Activated naive CD4-positive, alpha-beta T cell treated with anti-CD3 and anti-CD28 coated beads, Interleukin-2, amount 50 U/mL, for 72 hours (primary cell): ENCODE results near the gene OR6P1. TPM values are rescaled to one million over a fixed set of nuclear protein-coding genes. Genes with fewer than 3 reads are reported as not detected.

Experiments
- ATAC-seq, 2 donors: fragments of 150-1000 bp; cut with Tn5 transposase; 2 replicates each; pipeline ENCODE4 v1.10.0; 2021; ENCODE audit warnings: mild to moderate bottlenecking in 2 of 2, moderate library complexity in 2 of 2
- DNase-seq, 2 donors: peaks; one replicate each; pipeline ENCODE4 v3.0.0; 2021 to 2022; ENCODE audit warnings: low spot score in 2 of 2
- H3K27ac Mint-ChIP-seq, 2 donors: one replicate each; pipeline ENCODE4 v1.8.0; 2022; ENCODE audit warnings: mild to moderate bottlenecking in 2 of 2, mixed read lengths in 2 of 2
- H3K36me3 Mint-ChIP-seq, 2 donors: one replicate each; pipeline ENCODE4 v1.8.0; 2022; ENCODE audit warnings: mixed read lengths in 2 of 2
- H3K9me3 Mint-ChIP-seq, 2 donors: one replicate each; pipeline ENCODE4 v1.8.0; 2022; ENCODE audit warnings: mixed read lengths in 2 of 2
- total RNA-seq, 2 donors: library from RNA; stranded (reverse); gene quantifications; one replicate each; pipeline ENCODE4 v1.2.3, GENCODE V29; 2022

Gene OR6P1
- total RNA-seq, result not detected

DNA sequence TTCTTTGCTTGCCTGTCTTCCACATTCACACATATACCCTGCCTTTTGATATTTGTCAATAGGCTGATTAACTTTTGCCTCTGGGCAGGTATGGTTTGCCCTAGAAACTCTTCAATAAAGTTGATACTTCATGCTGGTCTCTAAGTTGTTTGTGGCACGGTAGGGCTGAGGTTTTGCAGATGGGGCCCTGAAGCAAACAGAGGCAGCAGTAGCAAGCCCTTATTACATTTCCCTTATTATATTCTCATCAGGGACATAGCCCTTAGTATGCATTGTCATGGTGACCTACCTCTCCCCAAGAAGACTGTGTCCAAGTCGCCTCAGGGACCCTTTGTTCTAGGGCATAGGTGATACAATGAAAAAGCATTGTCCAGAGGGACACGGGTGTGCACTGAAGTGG, at the start of gene OR6P1:
OR6P1 (minus strand) TSS at position 101 of the 400 bp plus-strand sequence. CDS start 6,976 bp downstream, outside the sequence.
- H3K9me3 Mint-ChIP-seq, result peaks cover 0 to 4% of the 10 kb centered on the region in 2 donors
- no peaks in the 10 kb centered on the region for H3K36me3 Mint-ChIP-seq
- ATAC-seq (no peak), DNase-seq (no peak)
- no peak within 1 kb of the TSS for H3K27ac Mint-ChIP-seq

DNA sequence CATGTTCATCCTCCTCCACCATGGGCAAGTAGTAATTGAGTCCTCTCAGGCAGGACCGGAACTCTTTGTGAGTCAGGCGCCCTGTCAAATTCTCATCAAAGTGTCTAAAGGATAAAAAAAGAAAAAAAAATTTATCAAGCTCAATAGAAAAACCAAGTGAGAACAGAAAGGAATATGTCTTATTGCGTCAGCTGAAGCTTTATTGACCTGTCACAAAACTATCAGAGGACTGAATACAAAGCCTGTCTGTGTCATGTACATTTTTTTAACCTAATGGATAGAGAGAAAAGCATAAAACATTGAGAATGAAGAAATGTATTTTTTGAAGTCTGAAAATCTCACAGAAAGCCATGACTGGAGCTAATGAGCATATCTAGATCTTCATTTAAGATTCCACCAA, 43.4 kb upstream of the OR6P1 start:
- Mint-ChIP-seq H3K27ac (no peak overlapping the region), H3K9me3 (no peaks in the 10 kb centered on the region), H3K36me3 (no peaks in the 10 kb centered on the region)
- ATAC-seq (no peak), DNase-seq (no peak)

DNA sequence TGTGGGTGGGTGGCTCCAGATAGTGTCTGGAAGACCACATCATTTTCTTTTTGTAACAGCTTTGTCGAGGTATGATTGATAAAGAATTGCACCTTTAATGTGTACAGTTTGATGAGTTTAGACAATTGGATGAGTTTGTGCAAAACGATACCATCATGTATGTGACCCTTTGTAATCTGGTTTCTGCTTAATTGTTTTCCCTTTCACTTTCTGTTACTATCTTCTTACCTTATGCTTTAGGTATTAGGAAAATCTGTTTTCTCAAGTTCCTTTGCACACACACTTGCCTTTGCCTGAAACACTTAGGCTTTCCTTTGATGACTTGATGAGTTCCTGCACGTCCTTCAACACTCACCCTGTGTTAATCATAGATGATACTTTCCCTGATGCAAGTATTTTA, 41.5 kb upstream of the OR6P1 start:
- no peak for DNase-seq
- Mint-ChIP-seq H3K9me3 (no peaks in the 10 kb centered on the region), H3K36me3 (no peaks in the 10 kb centered on the region), H3K27ac (no peak overlapping the region)
- no peak for ATAC-seq

DNA sequence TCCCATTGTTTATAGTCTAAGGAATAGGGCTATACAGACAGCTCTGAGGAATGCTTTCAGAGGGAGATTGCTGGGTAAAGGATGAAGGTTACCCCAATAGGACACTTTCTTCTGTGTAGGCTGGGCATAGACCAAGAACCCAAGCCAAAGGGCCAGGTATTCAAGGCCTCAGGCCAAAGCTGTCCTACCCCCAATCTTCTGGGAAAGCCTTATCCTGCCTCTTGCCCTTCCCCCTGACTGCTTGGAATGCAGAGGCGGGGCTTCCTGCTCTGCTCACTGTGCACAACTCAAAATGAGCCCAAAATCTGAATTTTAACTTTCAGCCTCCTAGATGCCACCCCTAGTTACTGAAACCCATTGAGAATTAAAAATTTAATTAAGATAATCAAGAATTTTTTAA, 36.9 kb upstream of the OR6P1 start:
- no peak for ATAC-seq
- Mint-ChIP-seq H3K27ac (no peak overlapping the region), H3K36me3 (no peaks in the 10 kb centered on the region), H3K9me3 (peaks cover 0 to 3% of the 10 kb centered on the region in 2 donors)
- DNase-seq, result no peak

DNA sequence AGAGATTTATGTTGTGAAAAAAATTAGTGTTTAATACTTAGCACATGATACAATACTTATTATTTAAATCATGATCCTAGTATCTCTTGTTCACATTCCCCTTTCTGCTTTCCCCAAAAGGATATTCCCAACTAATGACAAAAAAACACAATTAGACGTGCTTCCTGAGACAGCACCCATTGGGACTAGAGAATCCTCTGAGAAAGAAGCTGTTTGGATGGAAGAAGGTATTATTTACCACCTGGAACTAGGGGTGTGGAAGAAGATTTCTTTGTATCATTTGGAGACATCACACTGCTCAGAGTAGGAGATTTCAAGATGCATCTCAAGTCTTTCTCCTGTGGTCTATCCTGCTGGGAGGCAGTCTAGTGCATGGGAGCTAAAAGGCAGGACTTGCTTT, 34.6 kb upstream of the OR6P1 start, which contains the start of gene OR10Z1:
OR10Z1 (plus strand) TSS at position 301 of the 400 bp plus-strand sequence. CDS start 1,171 bp downstream, outside the sequence.
- Mint-ChIP-seq H3K9me3 (peaks cover 0 to 5% of the 10 kb centered on the region in 2 donors), H3K27ac (no peak within 1 kb of the TSS), H3K36me3 (no peaks in the 10 kb centered on the region)
- ATAC-seq, result no peak
- DNase-seq, result no peak

DNA sequence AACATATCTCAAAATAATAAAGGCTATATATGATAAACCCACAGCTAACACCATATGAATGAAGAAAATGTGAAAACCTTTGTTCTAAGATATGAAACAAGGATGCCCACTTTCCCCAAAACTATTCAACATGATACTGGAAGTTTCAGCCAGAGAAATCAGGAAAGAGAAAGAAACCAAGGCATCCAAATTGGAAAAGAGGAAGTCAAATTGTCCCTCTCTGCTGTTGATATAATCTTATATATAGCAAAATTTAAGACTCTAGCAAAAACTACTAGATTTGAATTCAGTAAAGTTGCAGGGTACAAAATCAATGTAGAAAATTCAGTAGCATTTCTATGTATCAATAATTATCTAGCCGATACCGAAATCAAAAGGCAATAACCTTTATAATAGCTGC, 30.4 kb upstream of the OR6P1 start:
- ATAC-seq (no peak), DNase-seq (no peak)
- Mint-ChIP-seq H3K9me3 (peaks cover 19 to 23% of the 10 kb centered on the region in 2 donors), H3K27ac (no peak overlapping the region), H3K36me3 (peaks cover 9 to 21% of the 10 kb centered on the region in 2 donors)

DNA sequence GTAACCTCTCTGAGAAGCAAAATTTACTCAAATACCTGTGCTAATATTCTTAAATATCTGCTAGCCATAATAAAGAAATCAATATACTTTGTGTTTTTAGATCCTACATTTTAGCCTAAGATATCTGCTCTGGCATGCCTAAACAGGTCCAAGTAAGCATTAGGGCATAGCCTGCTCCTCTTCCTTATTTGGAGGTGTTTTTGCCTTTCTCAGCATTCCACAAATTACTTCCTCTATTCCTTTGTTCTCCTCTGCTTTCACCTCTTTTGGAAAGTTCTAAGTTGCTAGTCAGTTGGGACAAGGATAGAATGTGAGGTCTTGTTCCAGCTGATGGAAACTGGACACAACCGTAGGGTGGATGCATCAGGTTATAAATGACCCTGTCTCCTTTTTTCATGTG, 16.6 kb upstream of the OR6P1 start:
- ATAC-seq (no peak), DNase-seq (no peak)
- Mint-ChIP-seq H3K9me3 (peaks cover 0 to 4% of the 10 kb centered on the region in 2 donors), H3K27ac (no peak overlapping the region), H3K36me3 (peaks cover 0 to 5% of the 10 kb centered on the region in 2 donors)

- H3K9me3 Mint-ChIP-seq, result peaks cover 0 to 4% of the 10 kb centered on the region in 2 donors
- ATAC-seq, result no peak
- H3K27ac Mint-ChIP-seq, result no peak overlapping the region
- H3K36me3 Mint-ChIP-seq, result peaks cover 0 to 5% of the 10 kb centered on the region in 2 donors
- no peak for DNase-seq
These were observed 13.6 kb upstream of the OR6P1 start for GRCh38 chr1:158583962-158584361.

GRCh38 chr1:158579733-158580132, 9.4 kb upstream of the OR6P1 start, which contains the start of gene OR10X1:
Gene OR10X1 (minus strand): TSS chr1:158579899. CDS start chr1:158579899, 0 bp downstream.
- ATAC-seq (no peak), DNase-seq (no peak)
- Mint-ChIP-seq H3K9me3 (no peaks in the 10 kb centered on the region), H3K27ac (no peak within 1 kb of the TSS), H3K36me3 (no peaks in the 10 kb centered on the region)

DNA sequence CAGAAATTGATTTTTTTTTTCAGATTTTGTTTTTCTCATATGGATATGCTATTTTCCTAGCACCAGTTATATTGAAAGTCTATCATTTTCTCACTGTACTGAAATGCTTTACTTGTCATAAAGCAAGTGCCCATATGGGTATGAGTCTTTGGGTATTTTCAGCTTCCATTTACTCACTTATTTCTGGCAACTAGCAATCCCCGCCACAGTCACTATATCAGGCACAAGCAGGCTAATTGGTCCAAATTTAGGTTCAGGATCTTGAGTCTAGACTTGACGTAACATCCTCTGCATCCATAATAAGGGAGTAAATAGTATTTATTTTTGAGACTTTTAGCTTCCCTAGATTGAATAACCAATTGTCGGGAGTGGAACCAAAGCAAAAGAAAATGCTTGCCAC, 7.2 kb upstream of the OR6P1 start:
- Mint-ChIP-seq H3K36me3 (no peaks in the 10 kb centered on the region), H3K9me3 (no peaks in the 10 kb centered on the region), H3K27ac (no peak overlapping the region)
- DNase-seq (no peak), ATAC-seq (no peak)

GRCh38 chr1:158572226-158572625, 1.8 kb upstream of the OR6P1 start:
- DNase-seq, result no peak
- no peak overlapping the region for H3K27ac Mint-ChIP-seq
- H3K9me3 Mint-ChIP-seq, result peaks cover 0 to 4% of the 10 kb centered on the region in 2 donors
- ATAC-seq, result no peak
- no peaks in the 10 kb centered on the region for H3K36me3 Mint-ChIP-seq

DNA sequence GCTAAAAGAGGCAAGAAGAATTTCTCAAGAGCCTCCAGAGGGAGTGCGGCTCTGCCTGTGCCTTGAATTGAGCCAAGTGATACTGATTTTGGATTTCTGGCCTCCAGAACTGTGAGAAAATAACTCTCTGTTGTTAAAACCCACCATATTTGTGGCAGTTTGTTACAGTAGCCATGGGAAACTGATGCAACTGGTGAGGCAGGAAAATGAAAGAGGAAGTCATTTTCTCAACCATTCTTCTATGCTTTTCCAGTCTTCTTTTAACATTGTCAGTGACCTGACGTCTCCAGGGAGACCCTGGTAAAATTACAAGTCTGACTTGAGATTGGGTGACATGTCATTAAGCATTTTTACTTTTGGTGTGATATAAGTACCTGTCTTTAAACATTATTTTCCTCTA, 5.8 kb downstream of the OR6P1 start:
- Mint-ChIP-seq H3K27ac (no peak overlapping the region), H3K36me3 (no peaks in the 10 kb centered on the region), H3K9me3 (peaks cover 0 to 8% of the 10 kb centered on the region in 2 donors)
- DNase-seq, result no peak
- no peak for ATAC-seq

- Mint-ChIP-seq H3K27ac (no peak overlapping the region), H3K36me3 (no peaks in the 10 kb centered on the region), H3K9me3 (peaks cover 0 to 8% of the 10 kb centered on the region in 2 donors)
- ATAC-seq (no peak), DNase-seq (no peak)
These were observed 6.5 kb downstream of the OR6P1 start for GRCh38 chr1:158563853-158564252.

- H3K9me3 Mint-ChIP-seq, result peaks cover 0 to 5% of the 10 kb centered on the region in 2 donors
- ATAC-seq (no peak), DNase-seq (no peak)
- H3K27ac Mint-ChIP-seq, result no peak overlapping the region
- no peaks in the 10 kb centered on the region for H3K36me3 Mint-ChIP-seq
These were observed 10.7 kb downstream of the OR6P1 start for GRCh38 chr1:158559696-158560095.

GRCh38 chr1:158554352-158554751, 16.0 kb downstream of the OR6P1 start, which contains the start of gene OR6Y1:
Gene OR6Y1 (minus strand): TSS chr1:158554405. CDS start chr1:158548105, 6,300 bp downstream.
- no peak within 1 kb of the TSS for H3K27ac Mint-ChIP-seq
- ATAC-seq (no peak), DNase-seq (no peak)
- no peaks in the 10 kb centered on the region for H3K9me3 Mint-ChIP-seq
- H3K36me3 Mint-ChIP-seq, result no peaks in the 10 kb centered on the region

- peaks cover under 1% of the 10 kb centered on the region in 2 donors for H3K9me3 Mint-ChIP-seq
- no peaks in the 10 kb centered on the region for H3K36me3 Mint-ChIP-seq
- ATAC-seq (no peak), DNase-seq (no peak)
- no peak overlapping the region for H3K27ac Mint-ChIP-seq
These were observed 18.1 kb downstream of the OR6P1 start for GRCh38 chr1:158552296-158552695.

DNA sequence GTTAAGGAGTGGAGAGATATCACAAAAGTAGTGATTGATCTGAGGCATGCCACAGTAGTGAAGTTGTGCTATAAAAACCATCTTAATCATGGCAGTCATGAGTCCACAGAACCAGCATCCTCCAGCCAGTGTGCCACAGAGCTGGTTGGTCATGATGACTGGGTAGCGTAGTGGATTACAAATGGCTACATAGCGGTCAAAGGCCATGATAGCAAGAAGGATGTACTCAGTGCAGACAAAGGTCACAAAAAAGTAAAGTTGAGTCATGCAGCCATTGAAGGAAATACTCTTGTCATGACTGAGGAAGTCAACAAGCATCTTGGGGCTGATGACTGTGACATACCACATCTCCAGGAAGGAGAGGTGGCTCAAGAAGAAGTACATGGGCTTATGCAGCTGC, 22.8 kb downstream of the OR6P1 start:
- peak overlapping the region in 1 of 2 donors; percentile 73 for H3K27ac Mint-ChIP-seq

DNA sequence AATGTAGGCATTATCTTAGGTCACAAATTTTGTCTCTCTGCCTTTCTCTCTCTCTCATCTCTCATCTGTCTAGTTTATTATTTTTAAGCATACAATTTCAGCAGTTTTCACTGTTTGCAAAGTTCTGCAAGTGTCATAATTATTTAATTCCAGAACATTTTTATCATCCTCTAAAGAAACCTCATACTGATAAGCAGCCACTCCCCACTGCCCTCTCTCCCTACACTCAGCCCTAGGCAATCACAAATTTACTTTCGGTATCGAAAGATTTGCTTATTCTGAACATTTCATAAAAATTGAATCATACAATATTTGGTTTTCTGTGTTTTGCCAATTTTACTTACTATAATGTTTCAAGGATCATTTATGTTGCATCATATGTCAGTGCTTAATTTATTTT, 32.8 kb downstream of the OR6P1 start:
- DNase-seq (no peak), ATAC-seq (no peak)
- Mint-ChIP-seq H3K36me3 (no peaks in the 10 kb centered on the region), H3K9me3 (no peaks in the 10 kb centered on the region), H3K27ac (no peak overlapping the region)

More for the DNA sequence above, 22.8 kb downstream of the OR6P1 start:
- ATAC-seq, result peak in 1 of 2 donors; percentile 24
- Mint-ChIP-seq H3K36me3 (no peaks in the 10 kb centered on the region), H3K9me3 (peaks cover 5 to 6% of the 10 kb centered on the region in 2 donors)
- DNase-seq, result no peak
